Body of pancreas (tissue), 4 donors: ENCODE measurements around the gene AUH. TPM values are rescaled to one million over a fixed set of nuclear protein-coding genes. Genes with fewer than 3 reads are reported as not detected.

Experiments
- ATAC-seq: fragments of 150-250 bp; one replicate; pipeline ENCODE4 v1.9.1; 2016
- DNase-seq, 4 donors: peaks; one replicate each; pipeline ENCODE4 v3.0.0-alpha.2; 2019
- H3K27ac ChIP-seq, 4 donors: fragments of 200-600 bp; sonication (generic); 1 replicate in 3 of 4; 2 replicates in 1 of 4; pipeline versions ENCODE4 v1.5.1 to v1.6.1; 2016 to 2019; ENCODE audit warnings: mild to moderate bottlenecking in 1 of 4, mixed read lengths in 1 of 4, moderate library complexity in 1 of 4
- H3K27me3 ChIP-seq, 2 donors: fragments of 200-600 bp; sonication (generic); one replicate each; pipeline ENCODE4 v1.6.0; 2016; ENCODE audit warnings: mild to moderate bottlenecking in 1 of 2
- H3K36me3 ChIP-seq, 2 donors: fragments of 200-600 bp; sonication (generic); replicated peaks in 1 of 2; 2 replicates each; pipeline ENCODE4 v1.5.1; 2016; ENCODE audit warnings: low read depth in 2 of 2; ENCODE audit not compliant: insufficient read depth in 1 of 2
- H3K4me1 ChIP-seq: fragments of 200-600 bp; sonication (generic); one replicate; pipeline ENCODE4 v1.6.0; 2016
- H3K4me3 ChIP-seq, 2 donors: fragments of 200-600 bp; sonication (generic); 1 replicate in 1 of 2; 2 replicates in 1 of 2; pipeline ENCODE4 v1.5.1; 2016 to 2019
- H3K9me3 ChIP-seq, 3 donors: fragments of 200-600 bp; sonication (generic); 1 replicate in 2 of 3; 2 replicates in 1 of 3; pipeline ENCODE4 v1.5.1; 2016
- POLR2A ChIP-seq, 3 donors: fragments of 450-650 bp; IDR thresholded peaks; one replicate each; pipeline ENCODE4 v1.6.1; 2016; ENCODE audit warnings: antibody characterized with exemption in 3 of 3, mild to moderate bottlenecking in 2 of 3
- WGBS, 2 donors: methylation state at CpG; one replicate each; pipeline ENCODE4 v1.1.5; 2017; 5-methylcytosine and 5-hydroxymethylcytosine counted together
- intact Hi-C: fragments of 100-400 bp; cut with DNase I; formaldehyde crosslinking; loops from one replicate; pipeline ENCODE4 v1.15.1; 2023
- total RNA-seq, 2 donors: library from RNA; depleted of rRNA; stranded (reverse); fragments of >200 nt; gene quantifications; one replicate each; pipeline ENCODE4 v1.1.0, GENCODE V29; 2016
- TF ChIP-seq, protein P1 (sequence below), 7 experiments: fragments of 450-650 bp in 4 of 7; fragments of 200-600 bp in 3 of 7; sonication (generic) in 3 of 7; IDR thresholded peaks; one replicate each; pipeline ENCODE4 v1.5.1; 2016 to 2019; ENCODE audit warnings: antibody characterized with exemption in 7 of 7

The AUH gene
- total RNA-seq, 2 donors from 2014 or later = 47.7 to 75.8 TPM

DNA sequence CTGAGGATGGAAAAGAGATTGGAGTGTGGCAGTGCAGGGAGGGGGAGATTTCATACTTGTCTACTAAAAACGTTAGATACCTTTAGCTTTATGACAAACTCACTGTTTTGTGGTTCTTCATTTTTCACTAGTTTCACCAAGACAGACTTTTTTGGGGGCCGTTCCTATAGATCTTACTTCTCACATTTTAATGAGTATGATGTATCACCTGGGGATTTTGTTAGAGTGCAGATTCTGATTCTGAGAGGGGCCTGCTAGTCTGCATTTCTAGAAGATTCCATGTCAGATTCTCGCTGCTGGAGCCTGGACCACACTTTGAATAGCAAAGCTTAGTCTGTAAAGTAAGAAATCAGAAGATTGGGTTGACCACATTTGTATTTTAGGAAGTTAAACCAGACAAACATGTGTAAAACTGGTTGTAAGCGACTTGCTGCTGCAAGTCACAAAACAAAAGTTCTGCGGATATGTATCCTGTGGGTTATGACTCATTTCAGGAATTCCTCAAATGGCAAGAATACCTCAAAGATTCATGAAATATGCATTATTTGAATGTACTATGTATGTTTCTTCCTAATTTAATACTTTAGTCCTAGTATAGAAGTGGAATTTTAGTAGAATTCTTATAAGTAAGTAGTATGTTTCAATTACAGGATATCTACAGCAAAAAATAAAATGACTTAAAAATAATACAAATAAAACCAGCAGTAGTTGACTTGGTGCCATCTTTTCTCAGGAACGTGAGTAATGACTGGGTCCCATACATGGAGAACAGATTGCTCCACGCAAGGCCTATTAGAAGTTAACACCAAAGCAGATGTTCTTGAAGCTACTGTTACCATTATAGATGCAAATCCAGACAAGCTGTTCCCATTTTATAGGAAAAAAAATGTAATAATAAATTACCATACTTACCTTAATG, 34.1 kb upstream of the AUH start:
- Histone ChIP-seq H3K4me1 (no peaks in the 10 kb centered on the region), H3K36me3 (no peaks in the 10 kb centered on the region), H3K9me3 (no peaks in the 10 kb centered on the region), H3K27ac (peak overlapping the region in 1 of 4 donors; percentile 46), H3K27me3 (no peaks in the 10 kb centered on the region), H3K4me3 (no peak overlapping the region)
- DNase-seq (no peak), ATAC-seq (no peak)
- TF ChIP-seq, protein P1, sequence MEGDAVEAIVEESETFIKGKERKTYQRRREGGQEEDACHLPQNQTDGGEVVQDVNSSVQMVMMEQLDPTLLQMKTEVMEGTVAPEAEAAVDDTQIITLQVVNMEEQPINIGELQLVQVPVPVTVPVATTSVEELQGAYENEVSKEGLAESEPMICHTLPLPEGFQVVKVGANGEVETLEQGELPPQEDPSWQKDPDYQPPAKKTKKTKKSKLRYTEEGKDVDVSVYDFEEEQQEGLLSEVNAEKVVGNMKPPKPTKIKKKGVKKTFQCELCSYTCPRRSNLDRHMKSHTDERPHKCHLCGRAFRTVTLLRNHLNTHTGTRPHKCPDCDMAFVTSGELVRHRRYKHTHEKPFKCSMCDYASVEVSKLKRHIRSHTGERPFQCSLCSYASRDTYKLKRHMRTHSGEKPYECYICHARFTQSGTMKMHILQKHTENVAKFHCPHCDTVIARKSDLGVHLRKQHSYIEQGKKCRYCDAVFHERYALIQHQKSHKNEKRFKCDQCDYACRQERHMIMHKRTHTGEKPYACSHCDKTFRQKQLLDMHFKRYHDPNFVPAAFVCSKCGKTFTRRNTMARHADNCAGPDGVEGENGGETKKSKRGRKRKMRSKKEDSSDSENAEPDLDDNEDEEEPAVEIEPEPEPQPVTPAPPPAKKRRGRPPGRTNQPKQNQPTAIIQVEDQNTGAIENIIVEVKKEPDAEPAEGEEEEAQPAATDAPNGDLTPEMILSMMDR (IDR thresholded peaks at IDR 0.05) = no peak
- no peak for TF ChIP-seq POLR2A (IDR thresholded peaks at IDR 0.05)
- intact Hi-C loops = no loop called here
- 71 to 78% methylated on average over 7 of the region's 7 CpGs for WGBS, 2 donors

GRCh38 chr9:91395106-91395552, 33.4 kb upstream of the AUH start:
- H3K27ac ChIP-seq = peak overlapping the region in 1 of 4 donors; percentile 46
- TF ChIP-seq, protein P1 (IDR thresholded peaks at IDR 0.05) = no peak
- TF ChIP-seq POLR2A (IDR thresholded peaks at IDR 0.05) = no peak
- no peaks in the 10 kb centered on the region for H3K27me3 ChIP-seq
- ATAC-seq (no peak), DNase-seq (peak in 1 of 4 donors; percentile 25)
- no peaks in the 10 kb centered on the region for H3K4me1 ChIP-seq
- H3K36me3 ChIP-seq = no peaks in the 10 kb centered on the region
- whole genome bisulfite sequencing, 2 donors = 72 to 76% methylated on average over 4 of the region's 4 CpGs
- intact Hi-C loops = no loop called here
- H3K4me3 ChIP-seq = no peak overlapping the region
- H3K9me3 ChIP-seq = no peaks in the 10 kb centered on the region

GRCh38 chr9:91393826-91394225, 32.1 kb upstream of the AUH start:
- no peaks in the 10 kb centered on the region for H3K36me3 ChIP-seq
- TF ChIP-seq POLR2A (IDR thresholded peaks at IDR 0.05) = no peak
- TF ChIP-seq, protein P1 (IDR thresholded peaks at IDR 0.05) = no peak
- no peaks in the 10 kb centered on the region for H3K4me1 ChIP-seq
- DNase-seq (no peak), ATAC-seq (no peak)
- H3K27me3 ChIP-seq = no peaks in the 10 kb centered on the region
- WGBS, 2 donors = 96% methylated on average over 5 of the region's 5 CpGs
- no peak overlapping the region for H3K27ac ChIP-seq
- no peaks in the 10 kb centered on the region for H3K9me3 ChIP-seq
- H3K4me3 ChIP-seq = no peak overlapping the region
- intact Hi-C loops = no loop called here

- Histone ChIP-seq H3K27ac (no peak overlapping the region), H3K36me3 (no peaks in the 10 kb centered on the region), H3K4me3 (no peak overlapping the region), H3K4me1 (no peaks in the 10 kb centered on the region), H3K9me3 (no peaks in the 10 kb centered on the region), H3K27me3 (no peaks in the 10 kb centered on the region)
- DNase-seq (no peak), ATAC-seq (no peak)
- 83 to 95% methylated on average over 1 of the region's 1 CpG for WGBS, 2 donors
- TF ChIP-seq, protein P1 (IDR thresholded peaks at IDR 0.05) = no peak
- no peak for TF ChIP-seq POLR2A (IDR thresholded peaks at IDR 0.05)
- intact Hi-C loops = no loop called here
Observed at GRCh38 chr9:91392435-91392834, 30.7 kb upstream of the AUH start.
